IPS DF 6.9 (cell line): Measurements from ENCODE around the gene TDRD6.

Experiments used
- DNase-seq: peaks from one replicate; pipeline ENCODE4 v3.0.0-alpha.2; 2013; ENCODE audit warnings: low read depth, low spot score
- H3K27ac ChIP-seq: one replicate; pipeline ENCODE4 v1.5.1; 2013; ENCODE audit warnings: low read length, control low read depth
- H3K27me3 ChIP-seq: 2 replicates; pipeline ENCODE4 v1.6.1; 2013; ENCODE audit warnings: mild to moderate bottlenecking, low read length; ENCODE audit not compliant: control insufficient read depth, insufficient read depth
- H3K36me3 ChIP-seq: 2 replicates; pipeline ENCODE4 v1.6.1; 2013; ENCODE audit warnings: low read length; ENCODE audit not compliant: control insufficient read depth, insufficient read depth
- H3K4me1 ChIP-seq: 2 replicates; pipeline ENCODE4 v1.6.1; 2013; ENCODE audit warnings: low read length; ENCODE audit not compliant: control insufficient read depth, insufficient read depth
- H3K4me3 ChIP-seq: 2 replicates; pipeline ENCODE4 v1.5.1; 2013; ENCODE audit warnings: mild to moderate bottlenecking, low read length
- H3K9me3 ChIP-seq: 2 replicates; pipeline ENCODE4 v1.6.1; 2013; ENCODE audit warnings: low read length, inconsistent platforms; ENCODE audit not compliant: control insufficient read depth, insufficient read depth
- WGBS: extraction: QIAGEN DNeasy Blood & Tissue Kit; methylation state at CpG from one replicate; pipeline ENCODE4 v1.1.7; 2013; ENCODE audit warnings: mixed read lengths, missing lambda C conversion rate; ENCODE audit not compliant: insufficient read length, insufficient coverage; 5-methylcytosine and 5-hydroxymethylcytosine counted together

The TDRD6 gene

DNA sequence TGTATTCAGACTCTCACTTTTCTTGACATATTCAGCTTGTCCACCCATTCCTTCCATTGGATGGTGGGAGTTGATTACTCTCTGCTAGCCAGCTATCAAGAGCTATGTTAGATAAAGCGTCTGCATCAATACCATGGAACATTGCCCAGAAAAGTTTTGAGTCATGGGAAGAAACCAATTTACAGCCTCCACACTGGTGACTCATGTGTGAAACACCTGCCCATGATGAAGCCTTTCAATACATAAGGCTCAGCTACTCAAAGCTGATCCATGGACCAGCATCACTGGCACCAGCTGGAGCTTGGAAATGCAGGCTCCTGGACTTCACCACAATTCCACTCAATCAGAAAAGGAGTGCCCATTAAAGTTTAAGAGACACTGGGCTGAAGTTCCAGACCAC is 31.4 kb downstream of the TDRD6 start:
- DNase-seq = no peak
- H3K4me3 ChIP-seq = no peak overlapping the region
- H3K4me1 ChIP-seq = peaks cover 2% of the 10 kb centered on the region; the same call in 1 of the 2 replicates
- H3K27ac ChIP-seq = no peak overlapping the region
- no CpG with 5 or more reads among the region's 1 CpG for WGBS
- H3K36me3 ChIP-seq = no peaks in the 10 kb centered on the region
- H3K27me3 ChIP-seq = no peaks in the 10 kb centered on the region
- H3K9me3 ChIP-seq = no peaks in the 10 kb centered on the region

DNA sequence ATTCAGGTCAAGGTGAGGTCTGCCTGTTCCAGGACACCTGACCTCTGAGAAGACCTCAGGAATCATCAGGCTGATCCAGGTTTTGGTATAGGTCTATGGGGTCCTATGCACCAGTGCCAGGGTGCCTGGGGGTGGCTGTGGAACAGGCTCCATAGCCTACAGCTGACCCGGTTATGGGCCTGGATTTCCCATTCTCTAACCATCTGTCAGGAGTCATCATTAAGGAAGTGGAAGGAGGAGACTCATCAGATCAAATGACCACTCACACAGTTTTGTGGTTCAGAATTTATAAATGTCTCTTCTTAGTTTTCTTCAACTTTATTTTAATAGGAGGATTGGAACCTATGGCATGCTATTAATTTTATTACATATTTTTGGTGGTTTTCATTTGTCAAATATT is 32.7 kb downstream of the TDRD6 start:
- Histone ChIP-seq H3K36me3 (no peaks in the 10 kb centered on the region), H3K27me3 (no peaks in the 10 kb centered on the region), H3K9me3 (no peaks in the 10 kb centered on the region), H3K27ac (no peak overlapping the region), H3K4me3 (no peak overlapping the region), H3K4me1 (peaks cover 2% of the 10 kb centered on the region; the same call in 1 of the 2 replicates)
- no peak for DNase-seq
- WGBS = no CpG with 5 or more reads among the region's 1 CpG

DNA sequence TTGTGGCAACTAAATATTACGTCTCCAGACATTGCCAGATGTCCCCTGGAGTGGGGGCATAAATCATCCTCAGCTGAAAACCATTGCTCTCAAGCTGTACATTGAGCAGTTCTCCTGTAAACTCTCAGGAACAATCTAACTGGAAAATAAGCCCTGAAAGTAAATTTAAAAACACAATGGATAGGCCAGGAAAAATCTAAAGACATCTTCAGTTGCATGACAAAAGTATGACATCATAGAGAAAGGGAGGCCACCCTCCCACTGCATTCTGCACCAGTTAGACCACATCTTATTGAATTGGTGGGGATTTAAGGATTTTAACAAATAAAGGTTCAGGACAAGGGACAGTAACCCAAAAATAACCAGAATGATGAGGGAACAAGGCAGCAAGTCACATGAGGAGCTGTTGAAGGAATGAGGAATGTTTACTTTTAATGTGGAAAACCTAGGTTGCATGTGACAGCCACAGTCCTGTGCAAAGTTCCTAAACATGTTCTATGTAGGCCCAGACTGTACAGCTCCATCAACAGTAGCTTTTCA is 42.2 kb downstream of the TDRD6 start:
- no CpG with 5 or more reads among the region's 1 CpG for WGBS
- peaks cover 2% of the 10 kb centered on the region for H3K4me1 ChIP-seq
- no peak overlapping the region for H3K27ac ChIP-seq
- H3K27me3 ChIP-seq = no peaks in the 10 kb centered on the region
- no peak overlapping the region for H3K4me3 ChIP-seq
- H3K36me3 ChIP-seq = no peaks in the 10 kb centered on the region
- DNase-seq = no peak
- no peaks in the 10 kb centered on the region for H3K9me3 ChIP-seq

DNA sequence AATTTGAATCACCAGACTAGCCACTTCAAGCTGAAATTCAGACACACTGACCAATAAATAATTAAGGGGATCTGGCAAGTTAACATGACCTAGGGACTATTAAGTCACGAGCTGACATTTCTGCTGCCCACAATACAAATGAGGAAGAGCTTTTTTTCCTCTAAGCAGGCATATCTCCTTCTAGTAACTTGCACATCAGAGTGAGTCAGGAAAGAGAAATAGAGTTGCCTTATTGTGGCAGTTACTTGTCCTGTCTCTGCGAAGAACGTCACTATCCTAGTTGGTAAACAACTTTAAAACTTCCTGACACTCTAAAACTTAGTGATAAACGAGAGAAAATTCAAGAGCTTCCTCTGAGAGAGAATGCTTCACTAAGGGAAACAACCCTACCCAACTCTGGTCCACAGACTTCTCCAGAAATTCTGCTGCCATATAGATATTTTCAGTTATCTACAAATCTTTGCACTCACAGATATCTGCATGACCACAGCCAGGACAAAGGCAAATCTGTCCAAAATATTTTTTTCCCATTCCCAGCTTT is 43.3 kb downstream of the TDRD6 start:
- no peaks in the 10 kb centered on the region for H3K36me3 ChIP-seq
- no CpG with 5 or more reads among the region's 4 CpGs for WGBS
- no peak for DNase-seq
- no peaks in the 10 kb centered on the region for H3K9me3 ChIP-seq
- H3K27me3 ChIP-seq = peaks cover 3% of the 10 kb centered on the region; the same call in 1 of the 2 replicates
- H3K4me3 ChIP-seq = no peak overlapping the region
- H3K27ac ChIP-seq = no peak overlapping the region
- peaks cover 2% of the 10 kb centered on the region for H3K4me1 ChIP-seq

DNA sequence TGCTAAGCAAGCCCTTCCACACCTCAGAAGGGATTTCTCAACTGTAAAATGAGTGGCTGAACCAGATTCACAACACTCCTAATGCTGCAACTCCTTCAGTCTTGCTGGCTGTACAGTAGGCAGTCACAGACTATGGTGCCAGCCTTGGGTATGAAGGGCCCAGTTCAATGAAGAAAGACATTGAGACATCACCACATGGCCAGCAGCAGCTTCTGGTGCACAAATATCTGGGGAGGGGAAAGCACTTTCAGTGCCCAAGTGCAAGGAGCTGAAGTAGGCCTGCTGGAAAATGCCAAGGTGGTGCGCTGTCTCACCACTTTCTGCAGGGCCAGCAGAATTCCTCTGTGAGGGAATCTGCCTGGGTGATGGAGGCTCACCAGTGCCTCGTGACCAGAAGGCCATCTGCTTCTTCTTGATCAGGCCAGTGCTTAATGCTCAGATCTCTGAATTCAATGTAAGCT is 45.7 kb downstream of the TDRD6 start:
- H3K9me3 ChIP-seq = no peaks in the 10 kb centered on the region
- peaks cover 2% of the 10 kb centered on the region for H3K4me1 ChIP-seq
- H3K4me3 ChIP-seq = no peak overlapping the region
- no peak overlapping the region for H3K27ac ChIP-seq
- H3K36me3 ChIP-seq = no peaks in the 10 kb centered on the region
- WGBS = no CpG with 5 or more reads among the region's 2 CpGs
- peaks cover 8% of the 10 kb centered on the region; the same call in 1 of the 2 replicates for H3K27me3 ChIP-seq
- DNase-seq = no peak

DNA sequence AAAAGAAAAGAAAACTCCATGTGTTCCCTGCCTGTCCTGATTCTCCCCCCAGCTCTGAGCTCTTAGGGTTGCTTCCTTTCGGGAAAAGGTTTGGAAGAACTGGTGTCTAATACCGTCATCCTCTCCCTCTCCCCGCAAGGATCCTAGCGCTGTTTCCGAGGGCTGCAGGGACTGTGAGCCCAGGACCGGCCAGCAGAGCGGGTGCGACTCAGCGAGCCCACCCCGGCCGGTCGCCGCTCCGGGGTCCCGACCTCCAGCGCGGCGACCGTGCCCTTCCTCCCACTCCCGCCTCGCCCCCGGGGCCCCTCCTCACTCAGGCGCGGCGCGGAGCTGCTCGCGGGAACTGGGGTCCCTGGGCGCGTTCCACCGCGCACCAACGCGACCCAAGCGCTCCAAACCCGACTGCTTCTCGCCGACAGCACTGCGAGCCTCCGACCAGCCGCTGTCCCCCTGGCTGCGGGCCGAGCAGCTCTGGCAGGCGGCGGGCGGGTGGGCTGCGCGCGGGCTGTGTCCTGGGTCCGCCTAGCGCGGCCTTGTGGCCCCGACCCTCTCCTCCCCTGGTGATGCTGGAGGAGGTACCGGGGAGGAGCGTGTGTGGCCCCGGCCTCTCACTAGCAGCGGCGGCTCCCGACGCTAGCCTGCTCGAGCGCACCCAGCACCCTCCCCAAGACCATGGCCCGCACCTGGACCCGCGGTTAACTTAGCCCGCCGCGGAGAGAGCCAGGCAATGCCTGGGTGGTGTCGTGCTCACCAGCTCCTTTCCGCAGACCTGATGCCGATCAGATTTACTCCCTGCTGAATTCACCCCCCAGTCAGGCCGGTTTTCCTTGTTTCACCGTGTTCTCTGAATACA is 47.4 kb downstream of the TDRD6 start, which contains the start of gene PLA2G7:
TSS of gene PLA2G7 (minus strand) at position 509 of the 853 bp plus-strand sequence. CDS start 12,484 bp downstream, outside the sequence.
- Histone ChIP-seq H3K36me3 (no peaks in the 10 kb centered on the region), H3K27me3 (peaks cover 8% of the 10 kb centered on the region; the same call in 1 of the 2 replicates), H3K4me3 (peak within 1 kb of the TSS; percentile 54), H3K9me3 (no peaks in the 10 kb centered on the region), H3K27ac (no peak within 1 kb of the TSS), H3K4me1 (peaks cover 2% of the 10 kb centered on the region)
- WGBS = no CpG with 5 or more reads among the region's 73 CpGs
- DNase-seq = no peak

DNA sequence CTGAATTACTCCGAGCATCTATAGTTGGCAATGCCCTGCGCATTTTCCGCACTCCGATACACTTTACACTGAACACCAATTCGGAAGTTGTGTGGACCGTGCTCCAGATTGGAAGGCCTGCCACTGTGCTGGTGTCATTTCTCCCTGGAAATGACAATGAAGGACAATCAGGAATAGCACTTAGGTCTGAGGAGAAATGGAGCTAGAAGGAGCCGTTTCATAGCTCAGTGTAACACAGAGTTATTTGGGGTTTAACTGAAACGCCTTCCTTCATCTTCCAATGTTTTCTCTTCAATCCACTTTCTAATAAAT is 48.0 kb downstream of the TDRD6 start:
- Histone ChIP-seq H3K9me3 (no peaks in the 10 kb centered on the region), H3K27ac (no peak overlapping the region), H3K36me3 (no peaks in the 10 kb centered on the region), H3K27me3 (peaks cover 8% of the 10 kb centered on the region; the same call in 1 of the 2 replicates), H3K4me3 (peak overlapping the region; percentile 54; the same call in 1 of the 2 replicates), H3K4me1 (peaks cover 2% of the 10 kb centered on the region)
- no peak for DNase-seq
- WGBS = no CpG with 5 or more reads among the region's 8 CpGs

DNA sequence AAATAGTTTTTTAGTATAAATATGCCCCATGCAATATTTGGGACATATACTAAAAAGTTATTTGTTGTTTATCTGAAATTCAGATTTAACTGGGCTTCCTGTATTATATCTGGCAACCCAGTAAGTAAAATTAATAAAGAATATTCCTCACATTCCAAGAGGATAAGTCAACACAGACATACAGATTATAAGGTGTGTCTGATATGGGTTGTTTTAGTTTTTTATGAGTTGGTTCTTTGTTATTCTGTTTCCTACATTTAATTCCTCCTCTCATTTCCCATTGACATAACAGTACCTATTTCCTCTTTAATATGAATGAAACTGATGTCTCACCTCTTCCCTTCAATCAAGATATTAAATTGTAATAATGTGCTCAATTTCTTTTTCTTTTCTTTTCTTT is 49.2 kb downstream of the TDRD6 start:
- no peak for DNase-seq
- Histone ChIP-seq H3K27ac (no peak overlapping the region), H3K27me3 (peaks cover 8% of the 10 kb centered on the region; the same call in 1 of the 2 replicates), H3K4me1 (peaks cover 2% of the 10 kb centered on the region), H3K9me3 (no peaks in the 10 kb centered on the region), H3K4me3 (no peak overlapping the region), H3K36me3 (no peaks in the 10 kb centered on the region)

DNA sequence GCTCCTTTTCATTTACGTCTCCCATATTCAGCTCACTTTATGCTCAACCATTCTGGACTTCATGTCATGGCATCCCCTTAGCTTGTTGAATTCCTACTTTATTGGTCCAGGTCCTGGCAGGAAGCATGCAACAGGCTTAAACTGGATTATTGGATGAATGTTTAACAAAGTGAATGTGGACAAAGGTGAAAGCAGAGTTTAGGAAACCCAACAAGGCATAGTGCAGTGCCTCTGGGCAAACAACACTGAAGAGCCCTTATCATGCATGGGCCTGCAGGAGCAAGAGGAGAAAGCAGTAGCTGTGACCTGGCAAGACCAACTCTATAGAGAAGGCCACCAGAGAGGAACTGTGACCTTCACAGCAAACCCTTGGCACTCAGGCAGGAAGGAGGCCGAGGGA is 53.8 kb downstream of the TDRD6 start:
- Histone ChIP-seq H3K4me1 (no peaks in the 10 kb centered on the region; the same call in 1 of the 2 replicates), H3K27ac (no peak overlapping the region), H3K27me3 (peaks cover 2% of the 10 kb centered on the region; the same call in 1 of the 2 replicates), H3K9me3 (no peaks in the 10 kb centered on the region), H3K4me3 (no peak overlapping the region), H3K36me3 (no peaks in the 10 kb centered on the region)
- no CpG with 5 or more reads among the region's 2 CpGs for WGBS
- DNase-seq = no peak

DNA sequence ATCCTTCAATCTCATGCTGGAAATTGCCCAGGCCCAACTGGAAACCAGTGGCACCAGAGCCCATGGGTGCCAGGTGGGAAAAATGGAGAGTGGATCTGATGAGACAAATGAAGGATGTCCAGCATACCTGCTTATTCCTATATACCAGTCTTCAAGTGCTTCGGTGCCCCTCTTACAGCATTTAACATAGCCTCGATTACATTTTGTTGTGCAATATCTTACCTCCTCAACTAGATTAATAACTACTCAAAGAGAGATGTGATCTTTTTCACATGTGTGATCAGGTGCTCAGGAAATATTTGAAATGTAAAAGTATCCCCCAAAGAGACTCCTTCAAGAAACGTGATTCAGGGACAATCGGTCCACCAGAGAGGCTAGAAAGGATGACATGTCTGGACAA is 54.2 kb downstream of the TDRD6 start:
- no peaks in the 10 kb centered on the region for H3K27me3 ChIP-seq
- no peak for DNase-seq
- peaks cover 1% of the 10 kb centered on the region; the same call in 1 of the 2 replicates for H3K4me1 ChIP-seq
- H3K4me3 ChIP-seq = no peak overlapping the region
- H3K36me3 ChIP-seq = no peaks in the 10 kb centered on the region
- no peak overlapping the region for H3K27ac ChIP-seq
- WGBS = no CpG with 5 or more reads among the region's 4 CpGs
- H3K9me3 ChIP-seq = no peaks in the 10 kb centered on the region
